NCI-H1417 treated with DMSO at 0.1 percent for 48 hours (cell line): Measurements from ENCODE around the gene LSM12.

Experiments used
- DNase-seq: peaks from one replicate; lab custom pipeline; 2025; lab: John Stamatoyannopoulos, UW

Gene LSM12

DNA sequence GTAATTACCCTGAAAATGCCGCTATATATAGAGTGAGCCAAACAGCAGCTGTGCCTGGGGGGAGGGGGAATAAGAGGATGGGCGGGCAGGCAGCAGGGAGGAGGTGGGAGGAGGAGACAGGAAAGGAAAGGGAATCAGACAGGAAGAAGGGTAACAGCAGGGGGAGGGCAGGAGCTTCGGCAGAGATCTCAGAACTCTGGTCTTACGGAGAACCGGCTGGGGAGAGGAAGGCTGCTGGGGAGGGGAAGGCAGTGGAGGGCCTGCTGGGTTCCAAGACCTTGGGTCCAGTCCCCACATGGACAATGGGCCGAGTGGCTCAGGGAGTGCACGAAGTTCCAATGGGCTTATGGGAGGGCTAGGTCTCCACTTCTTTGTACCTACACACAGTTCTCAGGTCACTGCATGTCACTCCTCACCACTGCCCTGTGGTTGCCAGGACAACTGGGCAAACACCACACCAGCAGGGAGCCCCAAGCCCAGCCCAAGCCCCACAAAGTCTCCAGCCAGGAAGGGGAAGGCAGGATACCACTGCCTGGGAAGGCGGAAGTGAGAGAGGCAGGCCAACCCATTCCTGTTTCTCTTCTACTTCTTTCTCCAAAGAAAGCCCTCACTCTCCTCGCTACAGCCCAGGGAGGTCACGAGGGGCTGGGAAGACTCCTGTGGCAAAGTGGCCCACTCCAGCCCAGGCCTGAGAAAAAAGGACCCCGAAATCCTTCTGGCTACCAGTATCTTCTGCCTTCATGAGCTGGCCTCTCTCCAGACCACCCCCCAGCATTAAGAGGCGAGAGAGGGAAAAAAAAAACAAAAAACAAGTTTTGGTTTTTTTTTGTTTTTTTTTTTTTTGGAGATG, 29.4 kb upstream of the LSM12 start:
- DNase-seq: peak; percentile 79

DNA sequence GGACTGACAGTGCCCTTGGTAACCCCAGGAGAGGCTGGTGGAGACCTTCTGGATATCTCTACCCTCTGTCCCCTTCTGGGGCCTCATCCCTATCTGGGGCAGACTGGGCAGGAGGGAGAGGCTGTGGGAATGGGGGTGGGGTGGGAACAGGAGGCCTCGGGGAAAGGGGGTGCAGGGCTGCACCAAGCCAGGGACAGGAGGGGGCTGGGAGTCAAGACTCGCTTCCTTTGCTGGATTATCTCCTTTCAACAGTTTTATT, 28.8 kb upstream of the LSM12 start:
- DNase-seq: no peak

DNA sequence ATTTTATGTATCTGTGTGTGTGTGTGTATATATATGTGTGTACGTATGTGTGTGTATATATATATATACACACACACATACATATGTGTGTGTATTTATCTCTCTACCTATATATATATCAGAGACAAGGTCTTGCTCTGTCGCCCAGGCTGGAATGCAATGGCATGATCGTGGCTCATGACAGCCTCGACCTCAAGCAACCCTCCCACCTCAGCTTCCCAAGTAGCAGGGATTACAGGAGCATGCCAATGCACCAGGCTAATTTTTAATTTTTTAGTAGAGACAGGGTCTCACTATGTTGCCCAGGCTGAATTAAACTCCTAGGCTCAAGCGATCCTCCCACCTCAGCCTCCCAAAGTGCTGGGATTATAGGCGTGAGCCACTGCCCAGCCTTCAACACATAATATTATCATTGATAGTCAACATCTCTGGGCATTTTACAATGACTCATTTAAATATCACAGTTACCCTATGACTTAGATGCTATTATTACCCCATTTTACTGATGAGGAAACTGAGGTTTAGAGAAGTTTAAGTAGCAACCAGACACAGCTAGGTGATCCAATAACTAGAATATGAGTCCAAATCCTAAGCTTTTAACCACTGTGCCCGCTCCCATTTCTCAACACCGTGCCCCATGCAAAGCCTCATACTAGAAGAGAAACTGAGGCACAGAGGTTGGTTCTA, 28.4 kb upstream of the LSM12 start:
- no peak for DNase-seq

DNA sequence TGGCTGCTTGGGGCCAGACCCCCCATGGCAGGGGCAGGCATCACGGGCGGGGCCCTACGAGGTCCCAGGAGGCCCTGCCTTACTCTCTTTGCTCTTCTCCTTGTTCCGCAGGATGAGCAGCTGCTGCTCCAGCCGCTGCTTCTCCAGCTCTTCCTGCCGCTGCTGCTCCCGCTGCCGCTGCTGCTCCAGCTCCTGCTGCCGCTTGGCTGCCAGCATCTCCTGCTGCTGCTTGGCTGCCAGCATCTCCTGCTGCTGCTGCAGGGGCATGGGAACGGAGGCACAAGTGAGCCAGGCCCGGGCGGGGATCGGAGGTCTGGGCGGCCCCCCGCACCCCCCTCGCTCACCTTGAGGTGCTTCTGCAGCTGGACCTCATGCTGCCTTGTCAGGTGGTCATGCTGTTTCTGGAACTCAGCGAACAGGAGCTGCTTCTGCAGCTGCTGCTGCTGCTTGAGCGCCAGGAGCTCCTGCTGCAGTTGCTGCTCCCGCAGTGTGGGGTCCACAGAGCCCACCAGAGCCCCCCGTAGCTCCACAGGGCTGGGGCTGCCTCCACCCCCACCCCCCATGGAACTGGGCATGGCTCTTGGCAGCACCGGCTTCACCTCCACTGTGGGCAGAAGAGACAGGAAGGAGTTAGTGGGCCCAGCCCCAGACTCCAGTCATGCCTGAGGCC, 26.9 kb upstream of the LSM12 start:
- no peak for DNase-seq

DNA sequence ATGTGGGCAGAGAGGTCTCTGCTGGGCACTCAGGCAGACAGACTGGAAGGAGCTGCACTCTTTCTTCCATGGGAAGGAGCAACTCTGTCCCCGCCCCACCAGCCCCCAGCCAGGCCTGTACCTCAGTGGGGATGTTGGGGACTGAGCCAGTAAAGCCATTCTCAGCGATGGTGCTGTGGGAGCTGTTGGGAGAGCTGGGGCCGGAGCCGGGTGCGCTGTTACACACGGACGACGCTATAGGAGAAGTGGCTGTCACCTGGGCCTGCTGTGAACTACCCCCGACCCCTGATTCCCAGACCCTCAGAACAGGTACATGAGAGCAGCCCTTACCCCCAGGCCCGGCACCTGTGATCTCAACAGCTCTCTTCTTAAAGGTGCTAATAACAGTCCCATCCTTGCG, 25.6 kb upstream of the LSM12 start:
- no peak for DNase-seq

DNA sequence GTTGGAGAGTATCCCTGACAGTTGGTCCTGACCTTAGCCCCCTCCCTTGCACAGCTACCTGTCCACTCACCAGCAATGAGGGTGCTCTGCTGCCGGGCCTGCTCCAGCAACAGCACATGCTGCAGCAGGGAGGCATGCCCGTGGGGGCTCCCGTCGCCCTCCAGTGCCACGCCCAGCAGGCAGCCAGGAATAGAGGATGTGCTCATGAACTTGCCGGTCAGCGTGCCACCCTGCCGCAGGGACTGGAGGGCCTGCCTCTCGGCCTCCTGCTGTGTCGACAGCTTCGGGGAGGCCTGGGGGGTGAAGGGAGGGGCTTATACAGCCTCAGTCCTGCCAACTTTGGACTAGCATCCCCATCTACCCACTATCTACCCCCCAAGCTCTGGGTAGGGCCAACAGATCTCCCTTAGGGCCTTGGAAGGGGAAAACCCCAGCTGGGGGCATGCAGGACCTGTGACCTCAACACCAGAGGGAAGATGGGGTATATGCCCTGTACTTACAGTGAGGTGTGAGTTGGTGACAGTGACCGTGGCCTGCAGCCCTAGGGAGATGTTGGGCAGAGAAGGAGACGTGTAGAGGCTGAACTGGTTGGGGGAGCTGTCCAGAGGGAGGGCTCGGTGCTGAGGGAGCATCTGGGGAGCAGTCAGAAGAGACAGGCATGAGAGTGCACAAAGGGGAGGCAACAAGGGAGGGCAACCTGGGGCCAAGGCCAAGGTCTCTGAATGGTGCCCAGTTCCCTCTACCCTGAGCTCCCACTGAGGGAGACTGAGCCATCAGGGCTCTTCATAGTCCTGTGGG, 24.9 kb upstream of the LSM12 start:
- DNase-seq: no peak

DNA sequence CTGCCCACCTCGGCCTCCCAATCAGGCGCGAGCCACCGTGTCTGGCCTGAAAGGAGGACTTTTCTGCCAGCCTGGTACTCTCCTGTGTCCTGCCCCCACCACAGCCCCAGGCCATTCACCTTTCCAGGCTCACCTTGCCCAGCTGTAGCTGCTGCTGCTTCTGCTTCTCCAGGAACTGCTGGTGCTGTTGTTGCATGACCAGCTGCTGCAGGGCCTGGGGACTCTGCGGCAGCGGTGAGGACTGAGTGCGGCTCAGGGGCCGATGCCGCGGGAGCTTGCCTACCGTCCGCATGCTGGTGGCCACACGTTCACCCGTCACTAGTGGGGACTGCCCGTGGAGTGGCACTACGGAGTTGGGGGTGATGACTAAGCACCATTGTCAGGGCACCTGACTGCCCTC, 21.8 kb upstream of the LSM12 start:
- no peak for DNase-seq

DNA sequence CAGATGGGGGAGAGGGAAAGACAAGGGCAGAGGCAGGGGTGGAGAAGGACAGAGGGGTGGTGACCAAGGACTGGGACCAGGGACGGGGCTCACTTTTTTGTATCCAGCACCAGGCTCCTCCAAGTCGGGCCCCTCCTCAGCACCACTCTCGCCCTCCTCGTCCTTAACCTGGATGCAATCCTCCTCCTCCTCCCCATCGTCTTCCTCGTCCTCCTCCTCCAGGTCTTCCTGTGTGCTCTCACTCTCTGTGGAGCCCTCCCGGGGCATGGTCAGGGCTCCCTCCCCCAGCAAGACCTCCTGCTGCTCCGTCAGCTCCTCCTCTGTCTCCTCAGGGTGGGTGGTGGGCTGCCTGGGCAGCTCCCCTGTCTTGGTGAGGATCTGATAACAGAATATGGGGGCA, 20.8 kb upstream of the LSM12 start:
- no peak for DNase-seq

DNA sequence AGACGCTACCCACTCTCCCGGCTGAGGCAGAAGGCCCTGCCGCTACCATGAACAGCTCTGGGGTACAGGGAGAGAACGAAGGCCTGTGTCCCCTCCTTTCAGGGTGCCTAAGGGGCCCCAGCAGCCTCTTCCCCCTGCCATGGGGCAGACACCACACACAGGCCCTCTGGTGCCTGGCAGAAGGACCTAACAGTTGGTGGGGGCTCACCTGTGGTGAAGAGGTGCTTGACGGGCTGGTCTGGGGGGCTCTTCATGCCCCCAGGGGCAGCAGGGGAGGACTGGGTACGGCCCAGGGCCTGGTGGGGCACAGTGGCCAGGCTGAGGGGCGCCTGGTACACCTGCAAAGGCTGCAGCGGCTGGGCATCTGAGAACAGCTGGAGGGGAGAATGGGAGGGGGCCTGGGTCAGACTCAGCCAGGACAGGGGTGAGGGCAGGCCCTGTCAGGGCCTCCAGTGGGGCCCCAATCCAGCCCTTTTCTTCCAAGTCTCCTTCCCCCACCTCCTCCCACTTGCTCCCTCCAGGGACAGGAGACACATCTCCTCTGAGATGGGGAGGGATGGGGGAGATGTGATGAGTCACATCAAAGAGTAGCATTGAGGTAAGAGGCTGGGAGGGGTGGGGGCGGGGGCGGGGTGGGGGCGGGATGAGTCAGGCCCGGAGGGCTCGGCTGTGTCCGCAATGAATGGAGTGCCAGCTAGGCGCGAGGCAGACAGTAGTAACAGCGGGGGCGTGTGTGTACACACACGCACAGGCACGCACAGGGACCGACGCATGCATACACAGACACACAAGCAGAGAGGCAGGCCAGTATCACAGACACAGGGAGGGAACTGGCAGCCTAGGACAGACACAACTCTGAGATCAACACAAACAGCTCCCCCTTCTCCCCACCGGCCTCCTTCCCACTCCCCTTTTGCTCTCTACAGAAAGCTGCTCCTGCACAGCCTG, 20.2 kb upstream of the LSM12 start:
- no peak for DNase-seq

DNA sequence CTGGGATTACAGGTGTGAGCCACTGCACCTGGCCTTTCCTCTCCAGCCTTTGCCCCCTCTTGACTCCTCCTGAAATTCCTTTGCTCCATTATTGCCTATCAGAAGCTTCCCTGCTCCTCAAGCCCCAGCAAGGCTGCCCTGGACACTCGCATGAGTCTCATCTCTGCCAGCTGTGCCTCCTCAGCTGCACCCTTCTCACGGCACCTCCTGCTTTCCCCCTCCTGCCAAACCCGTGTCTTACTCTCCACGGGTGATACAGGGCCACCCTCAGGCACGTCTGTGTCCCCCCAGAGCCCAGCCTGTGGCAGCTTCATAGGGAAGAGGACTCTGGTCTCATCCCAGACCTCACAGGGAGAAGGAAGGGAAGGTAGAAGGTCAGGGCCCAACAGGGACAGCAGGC, 19.4 kb upstream of the LSM12 start:
- DNase-seq: no peak

DNA sequence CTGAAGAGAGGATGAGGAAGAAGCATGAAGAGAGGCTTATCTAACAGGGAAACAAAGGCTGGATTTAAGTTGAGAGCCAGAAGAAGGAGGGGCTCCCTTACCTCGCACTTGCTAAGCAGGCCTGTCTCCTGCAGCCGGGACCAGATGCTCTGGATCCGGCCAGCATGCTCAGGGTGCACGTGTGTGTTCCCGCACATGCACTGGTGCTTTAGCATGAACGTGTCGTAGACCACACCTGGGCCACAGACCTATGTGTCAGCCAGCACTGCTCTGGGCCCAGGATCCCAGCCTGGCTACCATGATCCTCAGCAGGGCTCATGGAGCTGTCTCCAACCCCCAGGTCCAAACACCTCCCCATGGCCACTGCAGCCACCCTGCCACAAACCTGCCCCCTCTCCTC, 18.4 kb upstream of the LSM12 start:
- no peak for DNase-seq

DNA sequence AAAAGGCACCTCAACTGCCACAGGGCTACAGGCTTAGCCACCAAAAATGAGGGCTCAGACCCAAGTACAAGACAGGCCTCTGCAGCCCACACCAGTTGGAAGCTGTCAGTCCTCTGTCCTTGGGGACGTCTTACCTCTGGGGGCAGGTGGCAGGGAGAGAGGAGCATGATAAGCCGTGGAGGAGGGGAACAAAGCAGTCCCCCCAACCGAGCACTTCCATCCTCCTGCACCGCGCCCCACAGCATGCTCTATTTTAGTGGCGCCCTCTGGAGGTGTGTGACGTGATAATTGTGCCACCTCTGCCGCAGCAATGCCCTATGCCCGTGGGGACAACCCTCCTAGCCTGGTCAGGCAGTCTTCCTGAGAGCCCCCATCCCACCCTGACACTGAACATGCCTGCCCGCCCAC, 17.7 kb upstream of the LSM12 start:
- no peak for DNase-seq

DNA sequence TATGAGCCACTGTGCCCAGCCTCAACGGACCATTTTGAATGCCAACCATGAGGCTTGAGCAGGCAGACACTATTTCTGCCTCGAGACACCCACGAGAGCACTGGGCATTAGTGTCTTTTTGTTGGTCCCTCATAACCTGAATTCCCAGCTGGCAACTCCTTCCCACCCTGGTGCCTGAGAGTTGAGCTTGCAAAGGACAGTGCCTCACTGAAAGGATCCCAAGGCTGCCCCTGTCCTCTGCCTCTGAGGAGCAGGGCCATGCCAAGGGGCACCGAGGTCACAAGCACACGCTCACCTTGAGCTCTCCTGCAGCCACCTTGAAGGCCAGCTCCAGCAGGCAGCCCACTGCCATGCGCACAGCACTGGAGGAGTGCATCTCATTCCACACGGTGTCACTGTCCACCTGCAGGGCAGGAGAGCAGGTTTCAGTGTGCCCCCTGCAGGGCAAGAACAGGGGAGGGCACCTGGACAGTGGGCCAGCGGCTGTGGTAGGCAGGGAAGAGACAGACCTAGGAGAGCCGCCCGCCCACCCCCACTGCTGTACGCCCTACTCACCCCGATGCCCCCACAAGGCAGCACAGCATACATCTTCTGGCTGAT, 16.9 kb upstream of the LSM12 start:
- no peak for DNase-seq

DNA sequence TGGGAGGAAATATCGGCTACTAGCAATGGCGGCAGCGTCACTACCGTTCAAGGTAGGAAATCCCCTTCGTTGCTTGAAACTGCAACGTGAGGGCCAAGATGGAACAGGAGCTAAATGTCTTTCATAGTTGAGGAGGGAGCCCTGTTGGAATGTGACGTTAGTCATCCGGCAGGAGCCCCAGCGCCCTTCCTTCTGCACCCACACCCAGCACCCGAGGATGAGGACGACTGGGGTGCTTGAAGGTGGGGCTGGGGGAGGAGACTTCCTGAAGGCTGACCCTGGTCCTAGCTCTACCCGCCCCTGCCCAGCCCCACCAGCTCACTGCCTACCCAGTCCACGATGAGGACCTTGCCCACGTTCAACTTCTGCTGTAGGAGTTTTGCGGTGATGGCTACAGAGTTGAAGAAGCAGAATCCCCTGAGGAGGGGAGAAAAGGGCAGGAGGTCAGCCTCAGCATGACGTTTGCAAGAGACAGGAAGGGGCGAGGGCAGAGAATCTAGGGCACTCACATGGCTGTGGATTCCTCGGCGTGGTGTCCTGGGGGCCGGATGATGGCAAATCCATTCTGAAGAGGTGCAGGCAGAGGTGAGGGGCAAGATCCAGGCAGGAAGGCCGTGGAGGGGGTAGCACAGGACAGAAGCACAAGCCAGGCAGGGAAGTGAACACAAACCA, 15.9 kb upstream of the LSM12 start:
- no peak for DNase-seq

DNA sequence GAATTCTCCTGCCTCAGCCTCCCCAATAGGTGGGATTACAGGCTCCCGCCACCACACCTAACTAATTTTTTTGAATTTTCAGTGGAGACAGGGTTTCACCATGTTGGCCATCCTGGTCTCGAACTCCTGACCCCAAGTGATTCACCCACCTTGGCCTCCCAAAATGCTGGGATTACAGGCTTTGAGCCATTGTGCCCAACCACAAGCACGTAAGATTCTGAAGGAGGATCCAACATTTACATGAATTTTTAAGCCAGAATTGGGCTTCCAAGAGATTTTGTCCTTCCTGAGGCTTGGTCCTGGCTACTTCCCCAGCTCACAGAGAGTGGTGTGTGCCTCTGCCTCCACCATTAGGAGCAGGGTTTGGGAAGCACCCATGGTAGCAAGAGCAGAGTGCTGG, 15.2 kb upstream of the LSM12 start:
- DNase-seq: no peak

DNA sequence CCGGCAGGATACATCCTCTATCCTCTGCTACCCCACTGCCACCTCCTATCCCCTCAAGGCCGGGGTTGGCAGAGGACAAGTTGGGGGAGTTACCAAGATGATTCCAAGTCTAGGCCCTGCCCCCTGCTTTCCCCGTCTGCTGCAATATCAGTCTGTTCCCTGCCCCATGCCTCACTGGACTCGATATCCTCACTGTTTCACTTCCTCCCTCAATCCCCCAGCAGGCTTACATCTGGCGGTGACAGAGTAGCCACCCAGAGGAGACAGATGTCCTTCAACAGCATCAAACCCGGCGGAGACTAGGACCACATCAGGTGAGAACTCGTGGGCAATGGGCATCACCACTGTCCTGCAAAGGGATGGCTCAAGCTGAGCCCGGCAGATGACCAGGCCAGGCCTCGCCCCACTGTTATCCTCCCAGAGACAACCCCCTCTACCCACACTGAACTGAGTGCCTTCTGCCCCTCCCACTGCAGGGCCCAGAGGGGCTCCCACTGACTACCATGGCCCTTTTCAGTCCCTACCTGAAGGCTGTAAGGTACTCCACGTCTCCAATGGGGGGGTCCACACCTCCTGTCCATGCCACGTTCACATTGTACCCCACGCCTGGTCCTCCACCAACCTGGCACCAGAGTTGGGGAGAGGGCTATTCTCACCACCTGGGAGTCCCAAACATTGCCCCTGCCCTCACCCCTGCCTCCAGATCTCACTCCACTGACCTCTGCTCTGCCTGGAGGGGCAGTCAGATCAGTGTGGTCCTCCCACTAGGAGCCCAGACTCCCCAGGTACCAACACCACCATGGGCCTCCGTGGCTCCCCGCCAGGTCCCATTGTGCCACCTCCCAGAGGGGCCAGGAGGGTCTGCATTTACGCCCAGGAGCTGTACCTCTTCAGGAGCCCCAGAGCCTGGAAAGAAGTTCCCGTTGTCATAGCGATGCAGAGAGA, 13.7 kb upstream of the LSM12 start:
- no peak for DNase-seq

DNA sequence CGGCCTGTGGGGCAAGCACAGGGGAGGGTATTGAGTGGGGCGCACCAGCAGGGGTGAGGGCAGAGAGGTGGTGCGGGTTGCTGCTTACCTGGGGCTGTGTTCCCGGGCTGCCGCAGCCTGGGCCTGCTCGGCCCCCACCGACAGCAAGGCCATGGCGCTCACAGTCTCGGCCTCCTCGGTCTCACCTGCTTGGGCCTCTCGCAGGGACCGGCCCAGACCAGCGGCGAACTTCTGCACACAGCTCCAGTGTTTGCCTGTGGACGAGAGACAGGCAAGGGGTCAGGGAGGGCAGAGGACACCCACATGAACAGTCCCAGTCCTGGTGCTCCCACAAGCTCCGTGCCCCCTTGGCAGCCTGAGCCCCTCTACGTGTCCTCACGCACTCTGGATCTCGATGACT, 11.9 kb upstream of the LSM12 start:
- DNase-seq: no peak

DNA sequence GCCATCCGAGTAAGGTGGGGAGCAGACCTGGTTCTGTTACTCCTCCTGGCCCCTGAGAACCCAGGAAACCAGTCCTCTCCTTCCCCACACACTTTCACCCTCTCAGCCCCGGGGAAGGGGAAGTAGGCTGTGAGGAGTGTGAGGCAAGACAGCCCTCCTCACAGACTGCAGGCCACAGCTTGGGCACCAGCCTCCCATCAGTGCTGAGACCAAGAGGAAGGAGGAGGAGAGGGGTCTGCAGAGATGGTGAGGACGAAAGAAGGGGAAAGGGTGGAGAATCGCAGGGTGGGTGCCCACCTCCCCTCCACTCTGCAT, 11.1 kb upstream of the LSM12 start:
- DNase-seq: no peak
